Cardiac muscle cell (in vitro differentiated cells and primary cell): ENCODE results near the gene ZNF438. TPM values are rescaled to one million over a fixed set of nuclear protein-coding genes. Genes with fewer than 3 reads are reported as not detected.

Experiments used
- DNase-seq, 2 donors: peaks; one replicate each; pipeline versions ENCODE4 v3.0.0 to v3.0.0-alpha.2; 2010 to 2017; ENCODE audit warnings: low read depth in 1 of 2, low spot score in 1 of 2
- H3K27ac ChIP-seq: fragments of 200-600 bp; sonication (generic); 2 replicates; pipeline ENCODE4 v1.5.1; 2016
- H3K27me3 ChIP-seq: fragments of 200-600 bp; sonication (generic); 2 replicates; pipeline ENCODE4 v1.6.0; 2016; ENCODE audit warnings: control low read depth
- H3K36me3 ChIP-seq: fragments of 200-600 bp; sonication (generic); 2 replicates; pipeline ENCODE4 v1.5.1; 2016; ENCODE audit warnings: control low read depth
- H3K4me1 ChIP-seq: fragments of 200-600 bp; sonication (generic); 2 replicates; pipeline ENCODE4 v1.8.1; 2017; ENCODE audit warnings: low read depth, mild to moderate bottlenecking, mixed run types
- H3K4me3 ChIP-seq: fragments of 200-600 bp; sonication (generic); 2 replicates; pipeline ENCODE4 v1.5.1; 2016; ENCODE audit warnings: mild to moderate bottlenecking
- H3K9me3 ChIP-seq: fragments of 200-600 bp; sonication (generic); 2 replicates; pipeline ENCODE4 v1.5.1; 2017; ENCODE audit warnings: low read depth, mild to moderate bottlenecking, control low read depth
- CTCF ChIP-seq: IDR thresholded peaks from 2 replicates; pipeline ENCODE4 v1.5.1; 2012; ENCODE audit warnings: low read depth, mild to moderate bottlenecking, low read length
- polyA plus RNA-seq: library from polyadenylated mRNA; unstranded; fragments of >200 nt; fragmentation: Nextera tagmentation; extraction: Ambion mirVana; gene quantifications from 2 replicates; pipeline ENCODE4 v1.2.1, GENCODE V29; 2016
- total RNA-seq: library from RNA; depleted of rRNA; stranded (reverse); fragments of >200 nt; gene quantifications from 2 replicates; pipeline ENCODE4 v1.2.3, GENCODE V29; 2016

Gene ZNF438
- total and polyA plus RNA-seq, 2 experiments from 2014 or later = 2.9 to 6.0 TPM

- Histone ChIP-seq H3K27ac (no peak overlapping the region), H3K9me3 (no peaks in the 10 kb centered on the region), H3K27me3 (no peaks in the 10 kb centered on the region), H3K4me3 (no peak overlapping the region), H3K36me3 (no peaks in the 10 kb centered on the region), H3K4me1 (no peaks in the 10 kb centered on the region)
- no peak for DNase-seq
- no peak for TF ChIP-seq CTCF
Measured at GRCh38 chr10:31025142-31025541, 6.5 kb downstream of the ZNF438 start.

- H3K4me1 ChIP-seq = no peaks in the 10 kb centered on the region
- TF ChIP-seq CTCF = no peak
- no peak overlapping the region for H3K4me3 ChIP-seq
- H3K36me3 ChIP-seq = no peaks in the 10 kb centered on the region
- no peaks in the 10 kb centered on the region for H3K27me3 ChIP-seq
- H3K9me3 ChIP-seq = no peaks in the 10 kb centered on the region
- no peak for DNase-seq
- no peak overlapping the region for H3K27ac ChIP-seq
Measured at GRCh38 chr10:31023558-31023957, 8.1 kb downstream of the ZNF438 start.

- H3K27ac ChIP-seq = no peak overlapping the region
- no peak overlapping the region for H3K4me3 ChIP-seq
- no peaks in the 10 kb centered on the region for H3K36me3 ChIP-seq
- H3K27me3 ChIP-seq = no peaks in the 10 kb centered on the region
- H3K4me1 ChIP-seq = no peaks in the 10 kb centered on the region
- no peak for DNase-seq
- H3K9me3 ChIP-seq = no peaks in the 10 kb centered on the region
- no peak for TF ChIP-seq CTCF
Measured at GRCh38 chr10:31020209-31020608, 11.5 kb downstream of the ZNF438 start.

- no peaks in the 10 kb centered on the region for H3K36me3 ChIP-seq
- H3K4me1 ChIP-seq = no peaks in the 10 kb centered on the region
- H3K9me3 ChIP-seq = no peaks in the 10 kb centered on the region
- no peaks in the 10 kb centered on the region for H3K27me3 ChIP-seq
- no peak overlapping the region for H3K27ac ChIP-seq
- no peak overlapping the region for H3K4me3 ChIP-seq
- no peak for TF ChIP-seq CTCF
- DNase-seq = no peak
Measured at GRCh38 chr10:31018962-31019361, 12.7 kb downstream of the ZNF438 start.

- TF ChIP-seq CTCF = no peak
- Histone ChIP-seq H3K4me1 (no peaks in the 10 kb centered on the region), H3K4me3 (no peak overlapping the region), H3K27me3 (no peaks in the 10 kb centered on the region), H3K36me3 (no peaks in the 10 kb centered on the region), H3K27ac (no peak overlapping the region), H3K9me3 (no peaks in the 10 kb centered on the region)
- DNase-seq = no peak
Measured at GRCh38 chr10:31018356-31018750, 13.3 kb downstream of the ZNF438 start.
